ENCODE results near the gene SLC16A10. TPM values are rescaled to one million over a fixed set of nuclear protein-coding genes. Genes with fewer than 3 reads are reported as not detected.

The SLC16A10 gene
- total RNA-seq, 1 experiment from 2014 or later = 0.18 TPM

GRCh38 chr6:111204305-111204704 is 117.0 kb downstream of the SLC16A10 start:
- ChIA-PET POLR2A (no interaction called here), CTCF (interaction anchor here (0.7 kb wide), 1 partner anchor 850 kb away, joined by 3 read pairs; the partner anchor contains the start of gene CCN6)
- BruUV-seq (replicated peaks) = no TSS peak
- DNase-seq (ENCODE audit: low read depth, low spot score) = no peak
- no peak overlapping the region for H3K27ac ChIP-seq (ENCODE audit: low read length)
- in situ Hi-C loops (cut with HindIII; ENCODE audit: low pct_unique_long_range_greater_than_20kb, low sequenced_read_pairs) = no loop called here
- intact Hi-C loops (cut with micrococcal nuclease; ENCODE audit: unreplicated experiment) = loop anchor here (10.0 kb wide), 1 partner anchor 680 kb away; no protein-coding TSS in a partner anchor
- H3K36me3 ChIP-seq (ENCODE audit: control insufficient read depth, insufficient read depth, low read length) = no peaks in the 10 kb centered on the region
- TF ChIP-seq REST (IDR thresholded peaks at IDR 0.05; ENCODE audit: insufficient read depth in 1 of 2, low read depth in 2 of 2, low read length in 1 of 2) = no peak
- peak; percentile 34; the same call in 1 of the 2 replicates for TF ChIP-seq TCF7L2 (IDR thresholded peaks at IDR 0.05; ENCODE audit: low read depth, low read length)
- H3K27me3 ChIP-seq (ENCODE audit: control insufficient read depth, insufficient read depth, low read length) = peaks cover 9% of the 10 kb centered on the region; the same call in 1 of the 2 replicates
- H3K4me3 ChIP-seq (ENCODE audit: low read depth in 2 of 2, low read length in 2 of 2) = no peak overlapping the region
- no peaks in the 10 kb centered on the region for H3K9me3 ChIP-seq (ENCODE audit: control insufficient read depth, insufficient read depth, low read depth, low read length)
- no peak for ATAC-seq
- H3K4me1 ChIP-seq (ENCODE audit: control insufficient read depth, insufficient read depth, low read length) = no peaks in the 10 kb centered on the region

GRCh38 chr6:111204881-111205280 is 117.6 kb downstream of the SLC16A10 start:
- TF ChIP-seq POLR2AphosphoS5 (IDR thresholded peaks at IDR 0.05; ENCODE audit: low read depth, low read length) (no peak), TCF7L2 (IDR thresholded peaks at IDR 0.05; ENCODE audit: low read depth, low read length) (no peak), REST (IDR thresholded peaks at IDR 0.05; ENCODE audit: insufficient read depth in 1 of 2, low read depth in 2 of 2, low read length in 1 of 2) (no peak), CTCF (IDR thresholded peaks at IDR 0.05) (no peak), SIN3A (IDR thresholded peaks at IDR 0.05; ENCODE audit: borderline replicate concordance, insufficient read depth, low read depth, low read length) (no peak)
- Histone ChIP-seq H3K9me3 (ENCODE audit: control insufficient read depth, insufficient read depth, low read depth, low read length) (no peaks in the 10 kb centered on the region), H3K27ac (ENCODE audit: low read length) (no peak overlapping the region), H3K4me1 (ENCODE audit: control insufficient read depth, insufficient read depth, low read length) (no peaks in the 10 kb centered on the region), H3K36me3 (ENCODE audit: control insufficient read depth, insufficient read depth, low read length) (no peaks in the 10 kb centered on the region), H3K4me3 (ENCODE audit: low read depth in 2 of 2, low read length in 2 of 2) (no peak overlapping the region), H3K27me3 (ENCODE audit: control insufficient read depth, insufficient read depth, low read length) (peaks cover 7% of the 10 kb centered on the region; the same call in 1 of the 2 replicates)
- CTCF ChIA-PET = interaction anchor here (0.7 kb wide), 1 partner anchor 849 kb away, joined by 3 read pairs; the partner anchor contains the start of gene CCN6
- DNase-seq (ENCODE audit: low read depth, low spot score) = no peak
- intact Hi-C loops (cut with micrococcal nuclease; ENCODE audit: unreplicated experiment) = loop anchor here (10.0 kb wide), 1 partner anchor 680 kb away; no protein-coding TSS in a partner anchor
- no peak for ATAC-seq
- POLR2A ChIA-PET = no interaction called here
- BruUV-seq (replicated peaks) = no TSS peak
- in situ Hi-C loops (cut with HindIII; ENCODE audit: low pct_unique_long_range_greater_than_20kb, low sequenced_read_pairs) = no loop called here
